Upper lobe of left lung (tissue), 4 donors: ENCODE measurements around the gene CTNNBIP1.

ENCODE experiments used
- EP300 ChIP-seq, 4 donors: sonication (generic); formaldehyde crosslinking; IDR thresholded peaks; one replicate each; pipeline ENCODE4 v1.5.1; 2017; ENCODE audit warnings: antibody characterized with exemption in 4 of 4, control low read depth in 2 of 4
- POLR2A ChIP-seq, 4 donors: fragments of 450-650 bp; IDR thresholded peaks; one replicate each; pipeline ENCODE4 v1.5.1; 2016 to 2017; ENCODE audit warnings: antibody characterized with exemption in 4 of 4, mild to moderate bottlenecking in 2 of 4
- TF ChIP-seq, protein P1 (sequence below), 6 experiments: fragments of 450-650 bp in 4 of 6; fragments of 200-600 bp in 2 of 6; sonication (generic) in 2 of 6; IDR thresholded peaks; one replicate each; pipeline ENCODE4 v1.5.1; 2016 to 2019; ENCODE audit warnings: antibody characterized with exemption in 6 of 6

DNA sequence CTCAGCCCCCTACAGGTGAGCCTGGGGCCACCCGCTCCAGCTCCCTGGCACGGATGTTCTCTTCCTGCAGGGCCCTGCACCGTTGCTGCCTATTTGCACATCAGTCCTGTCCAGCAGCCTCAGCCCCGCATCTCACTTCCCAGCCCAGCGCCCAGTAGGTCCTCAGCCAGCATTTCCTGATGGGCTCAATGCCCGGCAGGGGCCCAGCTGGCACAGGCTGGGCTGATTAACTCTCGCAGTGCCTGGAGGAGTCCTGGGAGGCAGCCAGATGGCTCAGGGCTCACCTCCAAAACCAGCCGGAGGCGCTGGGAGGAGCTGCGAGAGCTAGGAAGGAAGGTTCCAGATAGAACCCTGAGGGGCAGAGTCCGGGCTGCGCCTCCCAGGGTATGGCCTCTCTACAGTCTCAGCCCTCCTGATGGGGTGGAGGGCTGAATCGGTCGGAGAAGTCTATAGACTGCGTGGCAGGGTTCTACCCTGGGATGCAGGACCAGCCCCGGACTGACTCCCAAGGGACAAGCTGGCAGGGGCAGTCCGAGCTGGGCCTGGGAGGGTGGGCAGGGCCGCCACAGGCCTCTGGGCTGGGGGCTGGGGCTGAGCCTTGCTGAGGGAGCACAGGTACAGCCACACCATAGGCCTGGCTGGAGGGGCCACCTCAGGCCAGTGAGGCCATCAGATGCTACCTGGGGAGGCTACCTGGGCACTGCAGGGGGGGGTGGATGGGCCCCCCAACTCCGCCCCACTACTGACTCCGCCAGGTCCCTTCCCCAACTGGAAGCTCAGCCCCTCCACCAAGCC, 67.1 kb downstream of the CTNNBIP1 start:
- TF ChIP-seq POLR2A (IDR thresholded peaks at IDR 0.05) (no peak), EP300 (IDR thresholded peaks at IDR 0.05) (no peak)
- TF ChIP-seq, protein P1, sequence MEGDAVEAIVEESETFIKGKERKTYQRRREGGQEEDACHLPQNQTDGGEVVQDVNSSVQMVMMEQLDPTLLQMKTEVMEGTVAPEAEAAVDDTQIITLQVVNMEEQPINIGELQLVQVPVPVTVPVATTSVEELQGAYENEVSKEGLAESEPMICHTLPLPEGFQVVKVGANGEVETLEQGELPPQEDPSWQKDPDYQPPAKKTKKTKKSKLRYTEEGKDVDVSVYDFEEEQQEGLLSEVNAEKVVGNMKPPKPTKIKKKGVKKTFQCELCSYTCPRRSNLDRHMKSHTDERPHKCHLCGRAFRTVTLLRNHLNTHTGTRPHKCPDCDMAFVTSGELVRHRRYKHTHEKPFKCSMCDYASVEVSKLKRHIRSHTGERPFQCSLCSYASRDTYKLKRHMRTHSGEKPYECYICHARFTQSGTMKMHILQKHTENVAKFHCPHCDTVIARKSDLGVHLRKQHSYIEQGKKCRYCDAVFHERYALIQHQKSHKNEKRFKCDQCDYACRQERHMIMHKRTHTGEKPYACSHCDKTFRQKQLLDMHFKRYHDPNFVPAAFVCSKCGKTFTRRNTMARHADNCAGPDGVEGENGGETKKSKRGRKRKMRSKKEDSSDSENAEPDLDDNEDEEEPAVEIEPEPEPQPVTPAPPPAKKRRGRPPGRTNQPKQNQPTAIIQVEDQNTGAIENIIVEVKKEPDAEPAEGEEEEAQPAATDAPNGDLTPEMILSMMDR (IDR thresholded peaks at IDR 0.05), result no peak
